HG02571 (cell line): ENCODE results near the gene ARNT2.

Source experiments
- ATAC-seq: cut with Tn5 transposase; IDR thresholded peaks from one replicate; pipeline ENCODE4 v1.9.1; 2021; ENCODE audit warnings: mild to moderate bottlenecking, moderate library complexity; ENCODE audit not compliant: unreplicated experiment

Gene ARNT2

GRCh38 chr15:80441041-80441440, 36.9 kb downstream of the ARNT2 start:
- no peak for ATAC-seq

- ATAC-seq: no peak
Observed at GRCh38 chr15:80441714-80442113, 37.5 kb downstream of the ARNT2 start.

- ATAC-seq: no peak
Observed at GRCh38 chr15:80442728-80443403, 38.7 kb downstream of the ARNT2 start.

GRCh38 chr15:80444680-80445251, 40.6 kb downstream of the ARNT2 start:
- no peak for ATAC-seq

- ATAC-seq: no peak
Observed at GRCh38 chr15:80445300-80446041, 41.3 kb downstream of the ARNT2 start.

- ATAC-seq: no peak
Observed at GRCh38 chr15:80447077-80447476, 42.9 kb downstream of the ARNT2 start.

- no peak for ATAC-seq
Observed at GRCh38 chr15:80449825-80450224, 45.6 kb downstream of the ARNT2 start.

- no peak for ATAC-seq
Observed at GRCh38 chr15:80450811-80451321, 46.7 kb downstream of the ARNT2 start.

- no peak for ATAC-seq
Observed at GRCh38 chr15:80452166-80452565, 48.0 kb downstream of the ARNT2 start.

- ATAC-seq: no peak
Observed at GRCh38 chr15:80455051-80455648, 51.0 kb downstream of the ARNT2 start.

- ATAC-seq: no peak
Observed at GRCh38 chr15:80455668-80456442, 51.7 kb downstream of the ARNT2 start.

- no peak for ATAC-seq
Observed at GRCh38 chr15:80456517-80457492, 52.6 kb downstream of the ARNT2 start.

GRCh38 chr15:80457896-80458295, 53.7 kb downstream of the ARNT2 start:
- ATAC-seq: no peak

GRCh38 chr15:80458580-80458979, 54.4 kb downstream of the ARNT2 start:
- no peak for ATAC-seq

GRCh38 chr15:80459380-80459779, 55.2 kb downstream of the ARNT2 start:
- no peak for ATAC-seq

- ATAC-seq: no peak
Observed at GRCh38 chr15:80459818-80460217, 55.6 kb downstream of the ARNT2 start.

GRCh38 chr15:80461356-80462095, 57.3 kb downstream of the ARNT2 start:
- ATAC-seq: no peak

GRCh38 chr15:80462111-80462510, 57.9 kb downstream of the ARNT2 start:
- ATAC-seq: no peak
